CD4-positive, alpha-beta T cell treated with Interleukin-12 subunit alpha and Interleukin-12 subunit beta, for 1 hour (primary cell): ENCODE measurements around the gene ZNF304.
A peak's percentile ranks its signal among the peaks of the same experiment; 100 is the strongest.

Source experiments
- DNase-seq: peaks from one replicate; pipeline ENCODE4 v3.0.0-alpha.2; 2020

ZNF304 gene

DNA sequence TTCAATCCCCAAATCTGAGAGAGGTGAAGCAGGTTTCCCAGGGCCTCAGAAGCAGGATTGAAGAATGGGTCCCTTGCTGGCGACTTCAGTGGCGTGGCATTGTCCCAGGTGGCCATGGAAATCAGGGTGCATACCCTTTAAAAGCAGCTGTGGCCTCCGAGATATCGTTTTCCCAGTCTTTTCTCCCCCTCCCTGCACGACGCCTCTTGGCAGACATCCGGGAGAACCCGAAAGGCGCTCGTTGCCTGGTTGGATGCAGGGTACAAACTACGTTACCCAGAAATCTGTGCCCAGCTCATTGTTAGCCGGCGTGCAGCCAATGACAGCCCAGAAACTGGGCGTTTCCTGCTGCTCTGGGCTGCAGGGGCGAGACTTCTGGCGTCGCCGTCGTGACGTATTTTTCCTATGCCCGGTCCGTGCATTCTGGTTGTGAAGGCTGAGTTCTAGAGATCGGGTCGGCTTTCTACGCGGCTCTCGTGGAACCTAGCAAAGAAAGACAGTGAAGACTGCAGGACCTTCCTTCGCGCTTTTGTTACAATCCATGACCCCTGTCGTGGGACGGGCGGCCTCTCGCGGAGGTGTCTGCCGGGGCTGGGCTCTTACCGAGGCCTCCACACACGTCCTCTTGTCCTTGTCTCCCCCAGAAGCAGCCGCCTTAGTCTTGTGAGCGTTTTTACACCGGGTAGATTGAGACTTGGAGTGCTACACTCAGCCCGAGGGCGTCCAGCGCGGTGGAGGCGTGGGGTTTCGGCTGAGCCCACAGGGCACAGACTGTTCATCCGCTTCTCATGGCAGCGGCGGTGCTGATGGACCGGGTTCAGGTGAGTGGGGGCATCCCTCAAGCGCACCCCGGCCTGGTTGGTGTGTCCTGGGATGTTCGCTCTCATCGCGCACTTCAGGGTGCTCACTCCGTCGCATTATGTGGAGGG is at the start of gene ZNF304:
Gene ZNF304 (plus strand): TSS at position 395 of the 929 bp plus-strand sequence. CDS start 394 bp downstream, at position 789.
- DNase-seq: peak; percentile 88

DNA sequence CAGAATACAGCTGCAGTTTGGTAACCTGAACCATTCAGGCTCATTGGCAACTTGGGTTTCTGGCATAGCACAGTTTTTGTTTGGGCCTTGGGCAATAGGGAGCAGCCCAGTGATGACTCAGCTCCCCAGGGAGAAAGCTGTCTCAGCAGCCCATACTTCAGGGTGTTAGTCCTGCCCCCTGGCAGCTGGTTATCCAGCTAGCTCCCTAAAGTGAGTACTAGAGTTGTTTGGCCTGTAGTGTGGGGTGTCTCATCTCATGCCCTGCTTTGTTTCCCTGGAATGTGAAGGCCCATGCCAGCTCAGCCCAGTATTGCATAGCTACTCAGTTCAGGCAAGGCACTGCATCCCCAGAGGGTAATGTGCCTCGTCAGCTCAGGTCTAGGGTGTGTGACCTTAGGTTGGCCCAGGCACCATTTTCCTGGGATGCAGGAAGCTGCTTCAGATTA is 49.0 kb upstream of the ZNF304 start:
- DNase-seq: no peak

DNA sequence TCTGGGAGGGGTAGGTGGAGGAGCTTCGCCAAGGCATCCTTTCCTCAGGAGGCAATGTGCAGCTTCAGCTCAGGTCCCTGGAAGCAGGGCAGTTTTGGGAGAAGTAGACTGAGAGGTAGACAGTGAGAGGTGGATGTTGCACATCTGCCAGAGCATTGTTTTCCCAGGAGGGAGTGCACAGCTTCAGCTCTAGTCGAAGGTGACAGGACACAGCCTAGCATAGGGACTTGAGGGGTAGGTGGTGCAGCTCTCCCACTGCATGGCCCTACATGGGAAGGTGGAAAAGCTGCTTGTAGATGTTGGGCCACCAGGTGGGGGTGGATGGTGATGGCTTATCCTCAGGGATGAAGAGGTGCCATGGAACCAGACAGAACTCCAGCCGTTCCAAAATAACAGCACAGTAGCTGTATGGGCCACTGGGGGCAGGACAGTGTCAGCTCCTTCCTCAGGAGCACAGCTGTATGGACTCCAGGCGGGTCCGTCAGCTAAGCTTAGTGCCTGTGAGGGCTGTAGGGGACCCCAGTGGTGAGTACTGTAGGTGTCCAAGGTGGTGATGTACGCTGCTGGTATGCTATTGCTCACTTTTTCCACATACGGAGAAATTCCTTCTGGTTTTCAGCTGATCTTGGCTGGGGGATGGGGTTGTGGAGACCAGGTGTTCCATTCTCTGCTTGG is 48.2 kb upstream of the ZNF304 start:
- no peak for DNase-seq

DNA sequence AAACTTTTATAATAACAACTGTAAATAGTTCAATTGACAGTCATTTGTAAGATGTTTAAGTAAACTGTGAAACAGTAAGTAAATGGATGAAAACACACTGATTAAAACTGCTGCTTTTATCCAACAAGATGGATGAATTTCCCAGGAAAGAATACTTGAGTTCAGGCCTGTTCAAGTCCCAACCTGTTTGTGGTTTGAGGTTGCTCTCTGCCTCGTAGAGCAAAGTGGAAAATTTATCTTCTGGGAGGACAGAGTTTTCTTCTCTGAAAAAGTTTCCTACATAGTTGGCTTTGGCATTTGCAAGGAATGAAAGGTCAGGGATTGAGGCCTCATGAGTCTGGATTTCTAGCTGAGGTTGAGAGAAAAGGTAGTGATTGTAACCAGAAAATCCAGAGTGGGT is 46.0 kb upstream of the ZNF304 start:
- no peak for DNase-seq

DNA sequence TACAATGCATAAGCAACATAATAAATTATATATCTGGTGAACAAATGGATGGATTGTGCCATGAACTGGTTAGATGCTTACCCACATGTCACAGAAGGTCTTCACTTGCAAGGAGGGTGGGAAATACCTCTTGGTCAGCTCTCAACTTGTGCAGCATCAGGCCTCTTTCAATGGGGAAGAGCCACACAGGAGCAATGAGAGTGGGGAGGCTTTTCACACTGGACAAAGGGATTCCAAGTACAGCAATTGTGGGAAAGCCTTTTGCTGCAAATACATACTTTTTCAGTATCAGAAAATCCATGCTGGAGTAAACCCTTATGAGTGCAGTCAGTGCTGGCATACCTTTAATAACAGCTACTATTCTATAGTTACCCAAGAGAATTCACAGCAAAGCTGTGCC is 42.6 kb upstream of the ZNF304 start:
- no peak for DNase-seq

DNA sequence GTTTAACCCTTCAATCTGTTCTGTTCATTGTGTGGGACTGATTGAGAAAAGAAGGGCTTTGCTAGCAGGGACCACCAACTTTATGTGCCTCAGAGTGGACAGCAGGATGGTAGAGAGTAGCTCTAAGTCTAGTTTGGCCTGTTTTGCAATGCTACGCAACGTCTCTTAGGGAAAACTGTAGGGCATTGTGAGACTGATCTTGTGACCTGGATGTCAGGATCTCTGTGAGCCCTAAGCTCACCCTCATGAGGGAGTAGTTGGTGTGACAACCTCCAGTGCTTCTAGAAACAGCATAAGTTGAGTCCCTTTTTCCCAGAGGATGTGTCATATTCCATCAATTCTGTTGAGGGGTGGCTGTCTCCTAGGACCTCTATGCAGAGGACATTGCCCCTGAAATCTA is 40.3 kb upstream of the ZNF304 start:
- DNase-seq: no peak

DNA sequence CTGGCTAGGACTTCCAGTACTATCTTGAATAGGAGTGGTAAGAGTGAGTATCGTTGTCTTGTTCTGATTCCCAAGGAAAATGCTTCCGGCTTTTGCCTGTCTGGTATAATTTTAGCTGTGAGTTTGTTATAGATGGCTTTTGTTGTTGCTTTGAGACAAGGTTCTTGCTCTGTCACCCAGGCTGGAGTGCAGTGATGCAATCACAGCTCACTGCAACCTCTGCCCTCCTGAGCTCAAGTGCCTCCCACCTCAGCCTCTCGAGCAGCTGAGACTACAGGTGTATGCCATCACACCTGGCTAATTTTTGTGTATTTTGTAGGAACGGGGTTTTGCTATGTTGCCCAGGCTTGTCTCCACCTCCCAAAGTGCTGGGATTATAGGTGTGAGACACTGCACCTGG is 36.9 kb upstream of the ZNF304 start:
- no peak for DNase-seq

DNA sequence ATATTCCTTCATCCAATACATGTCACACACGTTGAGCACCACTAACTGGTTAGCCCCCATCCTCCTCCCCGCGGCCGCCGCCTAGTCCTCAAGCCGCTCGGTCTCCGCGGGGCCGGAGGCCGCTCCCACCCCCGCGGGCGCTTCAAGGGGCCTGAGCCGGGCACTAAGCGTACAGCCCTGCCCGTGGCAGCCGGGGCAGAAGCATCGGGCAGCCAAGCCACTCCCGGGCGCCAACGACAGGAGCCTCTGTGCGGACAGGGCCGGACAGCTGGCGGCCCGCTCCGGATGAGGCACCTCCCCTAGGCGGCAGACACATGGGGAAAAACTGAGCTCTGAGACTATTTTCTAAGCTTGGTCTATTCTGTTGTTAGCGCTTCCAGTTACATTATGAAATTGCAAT is 33.6 kb upstream of the ZNF304 start:
- no peak for DNase-seq

DNA sequence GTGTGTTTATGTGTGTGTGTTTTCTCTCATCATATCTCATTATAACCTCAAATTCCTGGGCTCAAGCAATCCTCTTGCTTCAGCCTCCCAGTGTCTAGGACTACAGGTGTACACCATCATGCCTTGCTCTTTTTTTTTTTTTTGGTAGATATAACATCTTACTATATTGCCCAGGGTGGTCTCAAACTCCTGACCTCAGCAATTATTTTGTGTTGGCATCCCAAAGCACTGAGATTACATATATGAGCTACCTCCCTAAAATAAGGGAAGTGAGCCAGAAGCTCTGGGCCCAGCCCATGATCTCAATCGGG is 31.2 kb upstream of the ZNF304 start:
- no peak for DNase-seq

DNA sequence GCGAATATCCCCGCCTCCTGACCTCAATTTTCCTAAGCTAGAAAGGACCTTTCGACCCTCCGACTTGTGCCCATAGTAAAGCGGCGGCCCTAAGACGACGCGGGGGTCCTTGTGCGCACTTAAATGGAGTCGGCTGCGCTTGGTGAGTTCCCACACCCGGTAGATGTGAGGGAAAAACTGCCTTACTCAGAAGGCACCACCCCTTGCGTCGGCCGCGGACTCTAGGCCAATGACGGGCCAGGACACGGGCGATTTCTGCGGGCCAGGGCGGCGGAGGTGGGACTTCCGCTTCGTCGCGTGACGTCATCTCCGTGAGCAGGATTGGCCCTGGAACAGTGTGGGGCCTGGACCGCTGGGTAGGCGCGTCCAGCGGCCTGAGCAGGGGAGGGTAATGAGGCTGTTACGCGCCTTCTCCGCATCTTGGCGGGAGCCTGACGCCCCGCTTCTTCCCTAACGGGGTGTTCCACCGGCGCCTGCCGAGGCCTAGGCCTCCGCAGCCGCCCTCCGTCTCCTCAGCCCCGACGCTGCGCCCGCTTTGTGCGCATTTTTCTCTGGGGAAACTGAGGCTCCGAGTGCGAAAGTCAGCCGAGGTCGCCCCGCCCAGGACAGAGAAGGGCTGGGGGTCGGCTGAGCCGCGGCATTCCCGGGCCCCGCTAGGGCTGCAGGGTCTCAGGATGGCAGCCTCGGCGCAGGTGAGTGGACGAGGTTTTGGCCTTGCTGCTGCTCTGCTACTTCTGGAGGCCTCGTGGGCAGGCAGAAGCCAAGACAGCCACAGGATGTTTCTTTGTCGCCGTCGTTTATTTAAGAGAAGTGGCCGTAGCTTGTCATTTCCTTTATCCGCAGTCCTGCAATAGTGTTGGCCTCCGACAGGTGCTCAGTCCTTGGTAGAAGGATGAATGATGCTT is 30.6 kb upstream of the ZNF304 start, which contains the start of gene ZNF543:
Gene ZNF543 (plus strand): TSS at position 293 of the 905 bp plus-strand sequence. CDS start 382 bp downstream, at position 675.
- peak; percentile 94 for DNase-seq

DNA sequence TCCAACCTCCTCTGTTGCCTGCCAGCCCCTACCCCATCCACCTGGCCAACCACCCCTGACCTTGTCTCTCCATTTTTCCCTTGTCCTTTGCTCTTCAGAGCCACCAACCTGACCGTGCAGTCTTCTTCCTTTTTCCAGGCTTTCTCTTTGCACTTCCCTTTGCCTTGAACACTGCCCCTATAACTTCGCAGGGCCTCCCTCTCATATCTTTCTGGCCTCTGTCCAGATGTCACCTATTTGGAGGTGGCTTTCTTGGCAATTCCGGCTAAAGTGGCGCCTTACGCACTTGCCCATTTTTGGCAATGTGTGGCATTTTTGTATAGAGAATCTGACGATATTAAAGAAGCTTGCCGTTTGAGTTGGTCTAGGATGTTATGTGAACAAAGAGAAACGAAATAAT is 30.0 kb upstream of the ZNF304 start:
- DNase-seq: no peak

DNA sequence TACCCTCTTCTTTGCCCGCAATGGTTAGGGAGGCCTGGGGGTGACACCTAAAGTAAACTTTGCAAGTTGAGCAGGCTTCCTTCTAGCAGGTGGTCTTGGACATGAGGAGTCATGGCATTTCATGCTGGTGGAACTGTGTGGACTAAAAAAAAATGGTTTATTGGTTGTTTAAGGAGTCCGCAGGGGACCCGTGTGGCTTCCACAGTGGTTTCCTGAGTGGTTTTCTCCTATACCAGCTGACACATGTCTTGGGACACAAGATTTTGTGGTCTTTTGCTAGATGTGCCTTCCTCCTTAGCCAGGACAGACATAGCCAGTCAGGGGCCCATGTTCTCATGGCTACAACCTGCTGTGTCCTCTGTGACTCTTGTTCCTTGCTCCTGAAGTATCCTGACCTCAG is 29.3 kb upstream of the ZNF304 start:
- no peak for DNase-seq

DNA sequence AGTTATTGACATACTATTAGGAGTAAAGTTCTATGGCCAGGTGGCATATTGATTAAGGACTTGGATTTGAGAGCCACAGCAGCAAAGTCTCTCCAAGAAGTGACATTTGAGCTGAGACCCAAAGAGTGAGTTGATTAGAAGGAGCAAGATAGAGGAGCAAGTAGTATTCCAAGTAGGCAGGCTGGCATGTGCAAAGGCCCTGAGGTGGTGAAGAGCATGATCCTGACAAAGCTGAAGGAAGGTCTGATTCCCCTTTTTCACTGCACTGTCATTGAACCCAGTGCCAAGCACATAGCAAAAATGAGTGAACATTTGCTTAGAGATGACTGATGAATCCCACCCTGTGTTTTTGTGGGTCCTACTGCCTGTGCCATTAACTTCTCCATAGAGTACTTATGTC is 26.1 kb upstream of the ZNF304 start:
- DNase-seq: no peak

DNA sequence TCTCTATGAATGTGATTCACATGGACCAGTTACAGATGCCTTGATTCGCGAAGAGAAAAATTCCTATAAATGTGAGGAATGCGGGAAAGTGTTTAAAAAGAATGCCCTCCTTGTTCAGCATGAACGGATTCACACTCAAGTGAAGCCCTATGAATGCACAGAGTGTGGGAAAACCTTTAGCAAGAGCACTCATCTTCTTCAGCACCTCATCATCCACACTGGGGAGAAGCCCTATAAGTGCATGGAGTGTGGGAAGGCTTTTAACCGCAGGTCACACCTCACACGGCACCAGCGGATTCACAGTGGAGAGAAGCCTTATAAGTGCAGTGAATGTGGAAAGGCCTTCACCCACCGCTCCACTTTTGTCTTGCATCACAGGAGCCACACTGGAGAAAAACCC is 23.1 kb upstream of the ZNF304 start:
- no peak for DNase-seq

DNA sequence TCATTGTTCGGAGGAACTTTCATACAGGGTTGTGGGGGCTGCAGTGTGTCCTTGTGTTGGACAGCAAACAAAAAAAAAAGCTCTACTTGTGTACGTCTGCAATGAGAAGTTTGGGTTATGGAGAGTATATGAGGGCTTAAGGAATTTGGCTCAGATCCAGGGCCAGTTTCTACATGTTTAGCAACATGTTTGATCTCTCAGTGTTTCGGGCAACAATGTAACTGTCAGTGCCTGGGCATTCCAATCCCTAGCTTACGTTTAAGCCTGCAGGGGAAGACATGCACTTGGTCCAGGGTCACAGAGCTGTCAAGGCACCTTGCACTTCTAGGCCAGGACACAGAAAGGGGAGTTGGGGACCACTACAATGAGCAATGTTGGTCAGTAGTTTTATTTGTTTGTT is 16.9 kb upstream of the ZNF304 start:
- DNase-seq: no peak

DNA sequence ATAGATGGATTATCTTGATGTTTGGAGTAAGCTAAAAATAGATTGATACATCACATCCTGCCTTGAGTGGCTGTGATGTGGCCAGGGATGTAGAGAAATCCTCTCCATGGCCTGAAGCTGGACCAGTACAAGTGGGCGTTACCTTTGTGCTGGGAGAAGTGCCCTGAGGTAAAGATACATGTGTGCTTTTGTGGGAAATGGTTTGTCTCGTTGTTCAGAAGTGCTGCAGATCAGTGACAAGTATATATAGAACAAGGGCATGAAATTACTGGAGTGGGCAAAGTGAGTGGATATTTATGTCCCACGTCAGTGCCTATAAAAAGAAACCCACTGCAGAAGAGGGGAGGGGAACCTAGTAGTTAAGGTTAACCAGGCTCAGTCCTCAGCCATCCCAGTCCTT is 12.2 kb upstream of the ZNF304 start:
- no peak for DNase-seq

DNA sequence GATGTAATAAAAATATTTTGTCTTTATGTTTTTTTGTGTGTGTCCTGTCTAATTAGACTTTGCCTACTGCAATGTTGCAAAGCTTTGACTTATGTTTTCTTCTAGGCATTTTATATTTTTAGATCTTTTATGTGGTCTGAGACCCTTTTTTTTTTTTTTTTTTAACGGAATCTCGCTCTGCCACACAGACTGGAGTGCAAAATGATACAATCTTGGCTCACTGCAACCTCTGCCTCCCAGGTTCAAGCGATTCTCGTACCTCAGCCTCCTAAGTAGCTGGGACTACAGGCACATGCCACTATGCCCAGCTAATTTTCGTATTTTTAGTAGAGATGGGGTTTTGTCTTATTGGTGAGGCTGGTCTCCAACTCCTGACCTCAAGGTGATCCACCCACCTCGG is 8.5 kb upstream of the ZNF304 start:
- DNase-seq: no peak

DNA sequence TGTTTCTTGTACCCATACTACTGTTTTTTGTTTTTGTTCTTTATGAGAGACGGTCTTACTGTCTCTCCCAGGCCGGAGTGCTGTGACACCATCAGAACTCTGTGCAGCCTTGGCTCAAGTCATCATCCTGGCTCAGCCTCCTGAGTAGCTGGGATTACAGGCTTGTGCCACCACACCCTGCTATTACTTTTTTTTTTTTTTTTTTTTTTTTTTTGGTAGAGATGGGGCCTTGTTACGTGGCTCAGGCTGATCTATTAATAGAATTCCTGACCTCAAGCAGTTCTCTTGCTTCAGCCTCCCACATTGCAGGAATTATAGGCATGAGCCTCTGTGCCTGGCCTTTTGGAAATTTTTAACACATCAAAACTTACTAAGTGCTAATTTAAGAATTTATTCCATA is 2.9 kb upstream of the ZNF304 start:
- no peak for DNase-seq

DNA sequence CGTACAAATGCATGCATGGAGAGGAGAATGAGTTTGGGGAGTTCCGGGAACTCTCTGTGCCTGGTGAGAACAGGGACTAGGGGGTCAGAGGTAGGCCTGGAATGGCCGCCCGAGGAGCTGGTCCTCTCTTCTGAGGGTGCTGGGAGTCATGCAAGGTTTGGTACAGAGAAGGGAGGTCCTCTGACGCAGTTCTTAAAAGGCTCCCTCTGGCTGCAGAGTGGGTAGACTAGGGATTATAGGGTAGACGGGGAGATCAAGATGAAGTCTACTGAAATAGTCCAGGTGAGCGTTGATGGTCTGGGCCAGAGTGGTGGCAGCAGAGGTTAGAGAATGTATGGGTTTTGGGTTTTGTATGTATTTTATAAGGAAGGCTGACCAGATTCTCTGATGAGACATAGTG is 796 bp downstream of the ZNF304 start:
- no peak for DNase-seq

DNA sequence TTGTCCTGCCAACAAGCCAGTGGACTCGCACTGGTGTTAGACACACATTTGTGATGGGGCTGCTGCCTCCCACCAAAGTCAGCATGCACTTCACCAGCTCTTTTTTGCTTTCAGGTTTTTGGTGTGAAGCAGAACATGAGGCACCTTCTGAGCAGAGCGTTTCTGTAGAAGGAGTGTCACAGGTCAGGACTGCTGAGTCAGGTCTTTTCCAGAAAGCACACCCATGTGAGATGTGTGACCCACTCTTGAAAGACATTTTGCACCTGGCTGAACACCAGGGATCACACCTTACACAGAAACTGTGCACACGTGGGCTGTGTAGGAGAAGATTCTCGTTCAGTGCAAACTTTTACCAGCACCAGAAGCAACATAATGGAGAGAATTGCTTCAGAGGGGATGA is 4.8 kb downstream of the ZNF304 start:
- no peak for DNase-seq

DNA sequence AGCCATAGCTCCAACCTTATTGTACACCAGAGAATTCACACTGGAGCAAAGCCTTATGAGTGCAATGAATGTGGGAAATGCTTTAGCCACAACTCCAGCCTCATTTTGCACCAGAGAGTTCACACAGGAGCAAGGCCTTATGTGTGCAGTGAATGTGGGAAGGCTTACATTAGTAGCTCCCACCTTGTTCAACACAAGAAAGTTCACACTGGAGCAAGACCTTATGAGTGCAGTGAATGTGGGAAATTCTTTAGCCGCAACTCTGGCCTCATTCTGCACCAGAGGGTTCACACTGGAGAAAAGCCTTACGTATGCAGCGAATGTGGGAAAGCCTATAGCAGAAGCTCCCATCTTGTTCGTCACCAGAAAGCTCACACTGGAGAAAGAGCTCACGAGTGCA is 6.3 kb downstream of the ZNF304 start:
- no peak for DNase-seq

DNA sequence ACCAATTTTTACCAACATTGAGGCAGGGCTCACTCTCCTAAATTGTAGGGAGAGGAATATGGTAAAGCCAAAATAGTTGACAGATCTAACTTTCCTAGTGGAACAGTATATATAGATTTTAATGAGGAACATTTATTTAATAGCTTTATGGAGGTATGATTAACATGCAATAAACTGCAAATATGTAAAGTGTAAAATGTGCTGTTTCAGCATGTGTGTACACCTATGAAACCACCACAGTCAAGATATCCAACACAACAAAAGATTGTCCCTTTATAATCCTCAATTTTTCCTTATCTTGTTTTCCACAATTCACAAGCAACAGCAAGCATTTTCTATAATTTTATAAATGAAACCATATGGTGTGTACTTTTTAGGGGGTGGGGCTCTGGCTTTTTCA is 8.2 kb downstream of the ZNF304 start:
- no peak for DNase-seq

DNA sequence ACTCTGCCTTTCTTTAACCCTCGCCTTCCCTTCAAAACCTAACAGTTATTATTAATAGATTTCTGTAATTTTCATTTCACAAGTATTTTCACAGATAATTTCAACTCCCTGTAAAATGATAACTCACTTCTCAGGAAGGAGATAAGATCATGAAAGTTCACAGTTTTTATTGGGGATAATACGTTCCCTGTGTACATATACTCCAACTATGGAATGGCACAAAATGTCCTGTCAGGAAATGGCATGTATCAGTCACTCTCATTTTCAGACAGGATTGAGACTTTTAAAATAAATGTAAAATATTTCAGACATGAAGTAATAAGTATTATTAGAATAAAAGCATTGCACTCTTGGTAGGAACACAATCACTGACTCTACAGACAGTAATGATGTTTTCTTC is 11.3 kb downstream of the ZNF304 start:
- DNase-seq: no peak
